Small intestine (tissue), 7 donors: ENCODE measurements around the gene PLXNA4. TPM values are rescaled to one million over a fixed set of nuclear protein-coding genes. Genes with fewer than 3 reads are reported as not detected.

ENCODE experiments used
- DNase-seq, 2 donors: peaks; one replicate each; pipeline versions ENCODE4 v3.0.0 to v3.0.0-alpha.2; 2013
- FAIRE-seq: peaks from 2 replicates; lab custom pipeline; 2012; peaks lifted over from hg19 to GRCh38; lab: Jason Lieb, UNC
- H3K27ac ChIP-seq, 3 donors: one replicate each; pipeline ENCODE4 v1.5.1; 2013; ENCODE audit warnings: low read length in 2 of 3, mild to moderate bottlenecking in 2 of 3, control low read depth in 1 of 3, inconsistent platforms in 1 of 3, low read depth in 1 of 3, moderate library complexity in 1 of 3
- H3K27me3 ChIP-seq, 3 donors: one replicate each; pipeline ENCODE4 v1.6.1; 2013; ENCODE audit warnings: low read length in 3 of 3, inconsistent platforms in 1 of 3; ENCODE audit not compliant: control insufficient read depth in 3 of 3, insufficient read depth in 3 of 3
- H3K36me3 ChIP-seq, 3 donors: one replicate each; pipeline ENCODE4 v1.6.1; 2013; ENCODE audit warnings: low read length in 3 of 3, inconsistent platforms in 1 of 3, low read depth in 1 of 3, mild to moderate bottlenecking in 1 of 3, moderate library complexity in 1 of 3; ENCODE audit not compliant: control insufficient read depth in 3 of 3, insufficient read depth in 2 of 3
- H3K4me1 ChIP-seq, 3 donors: one replicate each; pipeline ENCODE4 v1.6.1; 2013; ENCODE audit warnings: low read length in 2 of 3, inconsistent platforms in 1 of 3, low read depth in 1 of 3, mild to moderate bottlenecking in 1 of 3, moderate library complexity in 1 of 3; ENCODE audit not compliant: control insufficient read depth in 3 of 3, insufficient read depth in 2 of 3
- H3K4me3 ChIP-seq, 3 donors: one replicate each; pipeline ENCODE4 v1.5.1; 2013; ENCODE audit warnings: low read length in 3 of 3, control low read depth in 1 of 3, inconsistent platforms in 1 of 3, low read depth in 1 of 3, mild to moderate bottlenecking in 1 of 3, moderate library complexity in 1 of 3
- H3K9me3 ChIP-seq, 2 donors: one replicate each; pipeline ENCODE4 v1.6.1; 2013; ENCODE audit warnings: low read depth in 1 of 2, low read length in 1 of 2; ENCODE audit not compliant: control insufficient read depth in 2 of 2, insufficient read depth in 1 of 2
- WGBS, 3 donors: extraction: QIAGEN DNeasy Blood & Tissue Kit; methylation state at CpG; one replicate each; pipeline ENCODE4 v1.1.7; 2013; 5-methylcytosine and 5-hydroxymethylcytosine counted together
- polyA plus RNA-seq, 4 donors: library from polyadenylated mRNA; stranded (reverse) in 3 of 4; unstranded in 1 of 4; fragments of 200-250 nt in 3 of 4; fragments of 120-200 nt in 1 of 4; gene quantifications; one replicate each; pipeline versions ENCODE4 v1.2.1 to v1.2.3, GENCODE V29; 2013
- donor health status: healthy with polysubstance abuse.
- donor health status: control.
- donor health status: control.
- donor health status: Bipolar disorder and iron deficiency.
- donor health status: healthy.

Gene PLXNA4
- polyA plus RNA-seq, 4 donors = under 0.01 to 3.9 (median 1.2) TPM; not detected in 1

GRCh38 chr7:132402096-132402495 lies 174.2 kb downstream of the PLXNA4 start:
- H3K9me3 ChIP-seq = no peaks in the 10 kb centered on the region
- no peak overlapping the region for H3K4me3 ChIP-seq
- no peak overlapping the region for H3K27ac ChIP-seq
- H3K27me3 ChIP-seq = peaks cover 0 to 3% (median 0%) of the 10 kb centered on the region in 3 donors
- DNase-seq (no peak), FAIRE-seq (no peak)
- H3K36me3 ChIP-seq = no peaks in the 10 kb centered on the region
- H3K4me1 ChIP-seq = peaks cover 0 to 40% (median 3%) of the 10 kb centered on the region in 3 donors
- 50 to 78% (median 66%) methylated on average over 5 of the region's 5 CpGs for WGBS, 3 donors

GRCh38 chr7:132400561-132401142 lies 175.6 kb downstream of the PLXNA4 start:
- Histone ChIP-seq H3K36me3 (no peaks in the 10 kb centered on the region), H3K4me1 (peaks cover 0 to 46% (median 3%) of the 10 kb centered on the region in 3 donors), H3K4me3 (no peak overlapping the region), H3K27ac (peak overlapping the region in 1 of 3 donors; percentile 73), H3K27me3 (peaks cover 0 to 3% (median 0%) of the 10 kb centered on the region in 3 donors), H3K9me3 (no peaks in the 10 kb centered on the region)
- DNase-seq (peak; percentile 75 to 81), FAIRE-seq (no peak)
- WGBS, 3 donors = 16 to 50% (median 32%) methylated on average over 10 of the region's 10 CpGs

DNA sequence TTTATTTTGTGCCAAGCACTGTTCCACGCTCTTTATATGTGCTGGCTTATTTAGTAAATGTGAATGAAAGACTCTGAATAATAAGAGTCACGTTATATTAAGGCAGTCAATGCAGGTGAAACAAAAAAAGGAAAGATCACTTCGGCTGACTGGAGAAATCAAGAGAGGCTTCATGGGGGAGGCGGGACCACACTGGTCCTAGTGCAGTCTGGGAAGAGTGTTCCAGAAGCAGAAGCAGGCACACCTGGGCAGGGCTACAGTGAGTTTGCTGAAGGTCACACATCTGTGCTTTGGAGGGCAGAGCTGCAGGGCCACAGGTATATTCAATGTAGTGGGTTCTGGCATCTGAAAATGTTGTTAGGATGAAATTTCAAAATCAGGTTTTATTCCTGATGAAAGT lies 176.9 kb downstream of the PLXNA4 start:
- 90 to 92% (median 91%) methylated on average over 4 of the region's 4 CpGs for WGBS, 3 donors
- H3K4me3 ChIP-seq = no peak overlapping the region
- H3K27ac ChIP-seq = peak overlapping the region in 1 of 3 donors; percentile 73
- H3K36me3 ChIP-seq = no peaks in the 10 kb centered on the region
- peaks cover 0 to 59% (median 3%) of the 10 kb centered on the region in 3 donors for H3K4me1 ChIP-seq
- peaks cover 0 to 3% (median 0%) of the 10 kb centered on the region in 3 donors for H3K27me3 ChIP-seq
- H3K9me3 ChIP-seq = no peaks in the 10 kb centered on the region
- no peak for DNase-seq
- no peak for FAIRE-seq

DNA sequence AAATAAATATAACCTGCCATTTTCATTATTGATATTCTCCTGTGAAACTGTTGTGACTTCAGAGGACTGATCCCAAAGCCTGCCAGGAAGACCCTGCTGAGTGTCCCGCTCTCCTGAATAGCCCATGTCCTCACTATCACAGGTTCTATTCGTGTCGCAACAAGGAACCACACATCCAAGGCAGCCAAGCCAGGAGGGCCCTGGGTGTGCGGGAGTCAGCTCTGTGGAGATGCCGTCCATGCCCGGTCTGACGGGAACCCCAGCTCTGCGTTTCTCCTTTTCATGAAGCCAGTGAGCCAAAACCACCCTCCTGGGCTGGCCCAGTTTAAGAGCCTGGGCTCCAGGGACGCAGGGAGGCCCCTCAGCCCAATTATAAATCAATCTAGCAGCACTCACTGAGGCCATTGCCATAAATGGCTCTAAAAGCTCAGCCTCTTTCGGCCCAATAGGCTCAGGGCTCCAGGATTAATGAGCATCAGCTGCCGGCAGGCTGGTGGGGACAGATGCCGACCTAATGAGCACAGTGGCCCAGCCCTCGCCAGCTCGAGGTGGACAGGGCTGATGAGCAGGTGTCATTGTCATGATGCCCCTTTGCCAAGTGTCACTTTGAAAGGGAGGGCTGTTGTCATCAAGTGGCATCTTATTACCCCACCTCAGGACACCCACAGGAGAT lies 177.9 kb downstream of the PLXNA4 start:
- no peak overlapping the region for H3K4me3 ChIP-seq
- no peaks in the 10 kb centered on the region for H3K36me3 ChIP-seq
- WGBS, 3 donors = 88 to 91% (median 88%) methylated on average over 14 of the region's 14 CpGs
- H3K4me1 ChIP-seq = peaks cover 0 to 54% (median 3%) of the 10 kb centered on the region in 3 donors
- FAIRE-seq = no peak
- no peak overlapping the region for H3K27ac ChIP-seq
- DNase-seq = no peak
- H3K27me3 ChIP-seq = peaks cover 0 to 3% (median 0%) of the 10 kb centered on the region in 3 donors
- no peaks in the 10 kb centered on the region for H3K9me3 ChIP-seq

DNA sequence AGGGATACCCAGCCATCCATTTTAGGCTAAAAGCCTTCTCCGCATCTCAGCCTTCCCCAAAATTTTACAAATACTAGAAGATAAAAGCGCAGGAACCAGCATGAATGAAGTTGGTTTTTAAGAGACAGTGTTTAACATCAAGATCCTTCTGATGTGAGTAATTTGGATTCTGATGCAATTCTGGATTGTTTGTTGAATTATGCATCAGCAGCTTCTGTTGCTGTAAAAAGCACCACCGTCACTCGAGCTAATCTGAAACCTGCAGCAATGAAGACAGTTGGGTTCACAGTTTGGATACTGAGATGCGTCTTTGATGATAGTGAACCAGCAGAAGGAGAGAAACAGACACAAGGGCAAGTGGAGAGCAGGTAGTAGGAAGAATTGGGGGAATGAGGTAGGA lies 179.2 kb downstream of the PLXNA4 start:
- WGBS, 3 donors = 91 to 94% (median 92%) methylated on average over 5 of the region's 5 CpGs
- Histone ChIP-seq H3K36me3 (no peaks in the 10 kb centered on the region), H3K9me3 (no peaks in the 10 kb centered on the region), H3K27me3 (peaks cover 0 to 3% (median 0%) of the 10 kb centered on the region in 3 donors), H3K4me3 (no peak overlapping the region), H3K27ac (no peak overlapping the region), H3K4me1 (peaks cover 0 to 46% (median 3%) of the 10 kb centered on the region in 3 donors)
- no peak for FAIRE-seq
- no peak for DNase-seq

DNA sequence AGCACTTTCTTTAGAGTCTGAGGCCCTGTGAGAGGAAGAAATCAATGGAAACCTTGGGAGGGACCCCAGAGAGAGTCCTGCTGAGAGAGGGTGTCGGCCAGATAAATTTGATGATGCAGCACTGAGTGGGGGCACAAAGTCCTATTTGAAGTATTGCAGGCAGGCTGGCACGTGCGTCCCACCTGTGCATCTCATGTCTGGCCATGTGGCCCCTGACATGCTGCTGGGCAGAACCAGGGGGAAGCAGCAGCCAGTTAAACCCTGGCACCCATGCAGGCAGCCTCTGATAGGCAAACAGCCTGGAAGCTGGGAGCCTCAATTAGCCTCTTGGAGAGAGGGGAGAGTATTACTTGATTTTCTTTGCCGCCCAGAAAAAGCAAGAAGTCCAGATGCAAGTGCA lies 180.9 kb downstream of the PLXNA4 start:
- Histone ChIP-seq H3K27me3 (peaks cover 0 to 3% (median 0%) of the 10 kb centered on the region in 3 donors), H3K4me3 (no peak overlapping the region), H3K36me3 (no peaks in the 10 kb centered on the region), H3K4me1 (peaks cover 0 to 32% (median 0%) of the 10 kb centered on the region in 3 donors), H3K27ac (peak overlapping the region in 1 of 3 donors; percentile 56), H3K9me3 (no peaks in the 10 kb centered on the region)
- no peak for FAIRE-seq
- WGBS, 3 donors = 61 to 81% (median 67%) methylated on average over 4 of the region's 4 CpGs
- peak in 1 of 2 donors; percentile 68 for DNase-seq

- Histone ChIP-seq H3K36me3 (no peaks in the 10 kb centered on the region), H3K4me3 (no peak overlapping the region), H3K4me1 (peaks cover 0 to 24% (median 0%) of the 10 kb centered on the region in 3 donors), H3K27me3 (peaks cover 0 to 3% (median 0%) of the 10 kb centered on the region in 3 donors), H3K27ac (peak overlapping the region in 1 of 3 donors; percentile 56), H3K9me3 (no peaks in the 10 kb centered on the region)
- peak in 1 of 2 donors; percentile 29 for DNase-seq
- no peak for FAIRE-seq
- WGBS, 3 donors = 63 to 77% (median 75%) methylated on average over 7 of the region's 7 CpGs
Observed at GRCh38 chr7:132394283-132395198, 181.7 kb downstream of the PLXNA4 start.

- Histone ChIP-seq H3K27me3 (peaks cover 0 to 3% (median 0%) of the 10 kb centered on the region in 3 donors), H3K4me1 (peaks cover 0 to 22% (median 0%) of the 10 kb centered on the region in 3 donors), H3K4me3 (no peak overlapping the region), H3K36me3 (no peaks in the 10 kb centered on the region), H3K9me3 (no peaks in the 10 kb centered on the region), H3K27ac (no peak overlapping the region)
- DNase-seq = no peak
- no peak for FAIRE-seq
- WGBS, 3 donors = 62 to 64% (median 64%) methylated on average over 9 of the region's 9 CpGs
Observed at GRCh38 chr7:132393789-132394261, 182.4 kb downstream of the PLXNA4 start.
